GM03348 (cell line): ENCODE measurements around the gene KLHL1.
"Not testable (repeated sequence)": the region's sequence is repeated elsewhere in the genome, so short reads cannot be mapped to it uniquely, and the experiment has no call there.

Experiments
- DNase-seq: peaks from one replicate; pipeline ENCODE4 v3.0.0; 2012; ENCODE audit warnings: low spot score

The KLHL1 gene, protein sequence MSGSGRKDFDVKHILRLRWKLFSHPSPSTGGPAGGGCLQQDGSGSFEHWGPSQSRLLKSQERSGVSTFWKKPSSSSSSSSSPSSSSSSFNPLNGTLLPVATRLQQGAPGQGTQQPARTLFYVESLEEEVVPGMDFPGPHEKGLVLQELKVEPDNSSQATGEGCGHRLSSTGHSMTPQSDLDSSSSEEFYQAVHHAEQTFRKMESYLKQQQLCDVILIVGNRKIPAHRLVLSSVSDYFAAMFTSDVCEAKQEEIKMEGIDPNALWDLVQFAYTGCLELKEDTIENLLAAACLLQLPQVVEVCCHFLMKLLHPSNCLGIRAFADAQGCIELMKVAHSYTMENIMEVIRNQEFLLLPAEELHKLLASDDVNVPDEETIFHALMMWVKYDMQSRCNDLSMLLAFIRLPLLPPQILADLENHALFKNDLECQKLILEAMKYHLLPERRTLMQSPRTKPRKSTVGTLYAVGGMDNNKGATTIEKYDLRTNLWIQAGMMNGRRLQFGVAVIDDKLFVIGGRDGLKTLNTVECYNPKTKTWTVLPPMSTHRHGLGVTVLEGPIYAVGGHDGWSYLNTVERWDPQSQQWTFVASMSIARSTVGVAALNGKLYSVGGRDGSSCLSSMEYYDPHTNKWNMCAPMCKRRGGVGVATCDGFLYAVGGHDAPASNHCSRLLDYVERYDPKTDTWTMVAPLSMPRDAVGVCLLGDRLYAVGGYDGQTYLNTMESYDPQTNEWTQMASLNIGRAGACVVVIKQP

DNA sequence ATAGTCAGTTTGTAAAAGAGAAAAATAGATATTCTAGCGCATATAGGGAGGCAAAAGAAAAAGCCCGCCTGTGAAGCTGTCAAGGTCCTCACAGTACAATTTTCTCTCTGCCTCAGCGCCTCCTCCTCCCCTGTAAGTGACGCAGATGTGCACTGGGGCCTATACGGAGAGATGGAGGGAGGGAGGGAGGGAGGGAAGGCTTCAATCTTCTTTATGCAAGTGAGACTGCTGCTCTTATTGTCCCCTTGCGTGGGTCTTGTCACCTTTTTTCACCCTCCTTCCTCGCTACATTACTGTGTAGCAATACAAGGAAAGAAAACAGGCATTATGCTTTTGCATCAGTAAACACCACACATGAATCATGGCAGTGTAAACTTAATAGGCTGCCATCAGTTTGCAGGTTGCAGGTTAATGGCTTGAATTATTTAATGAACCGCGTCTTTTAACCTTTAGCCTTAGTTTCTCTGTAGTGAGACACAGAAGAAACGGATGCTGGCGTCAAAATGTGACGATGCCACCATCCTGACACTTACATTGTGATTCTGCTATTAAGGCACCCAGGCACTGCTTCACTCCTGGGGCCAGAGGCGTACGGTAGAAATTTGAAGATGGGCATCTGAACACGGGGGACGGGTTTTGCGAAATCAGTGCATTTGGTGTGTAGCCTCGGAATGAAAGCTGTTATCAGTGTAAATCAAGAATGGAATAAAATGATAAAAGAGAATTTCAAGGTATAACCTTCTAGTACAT is at the start of gene KLHL1:
TSS of gene KLHL1 (minus strand) at position 97 of the 750 bp plus-strand sequence. CDS start 753 bp downstream, outside the sequence.
- no peak for DNase-seq

DNA sequence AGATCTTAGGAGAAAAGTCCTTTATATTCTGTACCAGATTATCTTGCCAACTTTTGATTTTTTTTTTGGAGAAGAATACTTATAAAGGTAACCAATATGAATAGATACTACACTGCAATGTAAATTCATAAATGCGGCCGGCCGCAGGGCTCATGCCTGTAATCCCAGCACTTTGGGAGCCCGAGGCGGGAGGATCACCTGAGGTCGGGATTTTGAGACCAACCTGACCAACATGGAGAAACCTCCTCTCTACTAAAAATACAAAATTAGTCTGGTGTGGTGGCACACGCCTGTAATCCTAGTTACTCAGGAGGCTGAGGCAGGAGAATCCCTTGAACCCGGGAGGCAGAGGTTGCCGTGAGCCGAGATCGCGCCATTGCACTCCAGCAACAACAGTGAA is 34.4 kb upstream of the KLHL1 start:
- DNase-seq: not testable (repeated sequence)

DNA sequence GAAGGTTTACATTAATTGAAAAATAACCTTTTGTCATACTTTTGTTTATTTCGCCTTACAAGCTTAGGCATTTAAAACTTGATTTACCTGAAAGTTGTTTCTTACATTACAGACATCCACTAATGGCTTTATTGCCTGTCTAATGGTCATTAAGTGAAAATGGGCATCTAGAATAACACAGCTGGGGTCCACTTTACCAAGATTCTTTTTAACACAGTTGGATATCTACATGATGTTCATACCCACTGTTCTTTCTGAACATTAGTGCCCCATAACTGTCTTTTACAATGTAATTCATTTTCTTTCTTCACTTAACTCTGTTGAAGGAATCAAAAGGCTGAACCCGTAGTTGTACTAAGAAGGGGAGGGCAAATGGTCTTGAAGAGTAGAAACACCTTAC is 19.8 kb upstream of the KLHL1 start:
- DNase-seq: no peak

DNA sequence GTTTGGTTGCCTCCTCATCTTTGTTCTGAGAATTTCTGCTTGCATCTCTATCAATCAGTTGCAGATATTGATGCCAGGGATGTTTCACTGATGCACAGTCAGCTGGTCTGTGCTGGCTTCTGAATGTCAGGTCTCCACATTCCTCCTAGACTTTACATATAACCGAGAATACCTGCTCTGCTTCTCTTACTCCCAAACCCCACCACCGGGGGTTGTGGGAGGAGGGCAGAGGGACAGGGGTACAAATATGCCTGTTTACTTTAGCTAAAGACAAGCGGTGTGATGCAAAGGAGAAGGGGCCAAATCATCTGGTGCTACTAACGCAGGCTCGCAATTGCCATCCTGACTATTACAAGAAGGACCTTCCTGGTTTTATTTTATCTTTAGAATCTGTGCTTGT is 17.4 kb upstream of the KLHL1 start:
- DNase-seq: no peak

DNA sequence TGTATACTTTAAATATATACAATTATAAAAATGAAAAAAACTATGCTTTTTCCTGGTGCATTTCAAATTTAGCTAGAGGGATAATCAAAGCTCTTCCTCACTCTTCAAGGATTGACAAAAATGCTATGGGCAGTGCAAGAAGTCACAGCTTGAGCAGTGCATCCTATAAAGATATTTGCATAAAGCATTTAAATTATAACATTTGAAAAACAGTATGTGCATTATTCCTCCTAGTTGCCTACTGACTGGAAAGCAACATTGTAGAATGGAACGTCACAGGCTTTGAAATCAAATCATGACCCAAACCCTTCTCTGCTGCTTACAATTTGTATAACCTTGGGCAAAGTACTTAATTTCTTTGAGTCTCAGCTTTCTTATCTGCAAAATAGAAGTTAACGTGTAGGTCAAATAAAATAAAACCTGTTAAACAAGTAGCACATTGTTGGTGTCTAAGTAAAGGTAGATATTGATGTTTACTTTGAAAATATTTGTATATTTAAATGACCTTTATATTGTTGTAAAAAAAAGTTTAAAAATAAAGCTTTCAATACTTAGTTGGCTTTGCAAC is 9.2 kb upstream of the KLHL1 start:
- DNase-seq: no peak

DNA sequence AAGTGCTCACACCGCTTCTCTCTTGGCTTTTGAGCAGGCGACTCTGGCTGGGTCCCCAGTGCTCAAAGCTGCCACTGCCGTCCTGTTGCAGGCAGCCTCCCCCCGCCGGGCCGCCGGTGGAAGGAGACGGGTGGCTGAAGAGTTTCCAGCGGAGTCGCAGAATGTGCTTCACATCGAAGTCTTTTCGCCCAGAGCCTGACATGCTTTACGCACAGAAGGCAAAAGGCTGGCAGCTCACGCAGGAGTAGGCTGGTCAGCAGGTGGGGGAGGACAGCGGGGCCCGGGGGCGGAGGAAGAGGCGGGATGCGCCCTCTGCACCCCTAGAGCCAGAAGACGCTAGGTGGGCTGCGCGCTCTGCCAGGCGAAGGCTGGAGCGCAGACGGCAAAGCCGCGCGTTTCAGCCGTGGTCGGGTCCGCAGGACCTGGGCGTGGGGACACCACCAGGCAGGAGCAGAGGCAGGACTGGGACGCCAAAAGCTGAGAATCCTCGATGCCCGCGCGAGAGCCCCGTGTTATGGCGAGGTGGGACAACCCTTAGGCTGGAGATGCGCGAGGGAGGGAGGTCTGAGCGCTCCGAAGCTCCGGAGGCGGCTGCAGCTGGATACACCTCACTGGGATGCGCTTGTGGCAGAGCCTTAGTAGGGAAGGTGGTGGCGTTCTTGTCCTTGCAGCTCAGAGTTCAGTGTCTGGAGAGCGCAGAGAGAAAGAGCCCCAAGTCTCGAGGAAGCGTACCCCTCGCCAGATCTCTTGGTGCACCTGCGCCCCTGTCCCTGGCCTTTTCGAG is 562 bp downstream of the KLHL1 start, which contains the start of gene ATXN8OS:
TSS of gene ATXN8OS (plus strand) at position 329 of the 784 bp plus-strand sequence.
- no peak for DNase-seq

DNA sequence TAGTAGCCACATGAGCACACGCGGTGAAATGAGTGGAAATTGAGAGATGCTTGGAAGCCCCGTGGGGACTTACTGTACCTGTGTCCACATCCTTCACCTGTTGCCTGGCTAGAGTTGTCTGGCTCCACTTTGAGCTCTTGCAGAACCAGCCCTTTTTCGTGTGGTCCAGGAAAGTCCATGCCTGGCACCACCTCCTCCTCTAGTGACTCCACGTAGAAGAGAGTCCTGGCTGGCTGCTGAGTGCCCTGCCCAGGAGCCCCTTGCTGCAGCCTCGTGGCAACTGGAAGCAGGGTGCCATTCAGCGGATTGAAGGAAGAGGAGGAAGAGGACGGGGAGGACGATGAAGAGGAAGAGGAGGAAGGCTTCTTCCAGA is 1.1 kb downstream of the KLHL1 start:
- DNase-seq: no peak

DNA sequence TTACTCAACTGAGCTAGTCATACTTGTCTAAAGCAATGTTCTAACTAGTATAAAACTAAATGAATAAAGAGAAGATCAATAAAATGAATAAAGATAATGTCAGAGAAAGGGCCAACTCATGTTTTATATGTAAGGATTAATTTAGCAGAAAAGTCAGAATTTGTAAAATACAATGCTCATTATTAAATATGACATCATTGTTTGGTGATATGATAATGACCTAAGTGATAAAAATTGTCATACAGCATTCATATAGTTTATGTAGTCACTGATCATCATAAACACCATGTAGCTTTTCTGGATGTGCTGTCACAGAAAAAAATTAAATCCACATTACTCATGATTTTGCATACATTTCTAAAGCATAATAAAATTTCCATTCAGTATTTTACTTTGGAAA is 3.8 kb downstream of the KLHL1 start:
- DNase-seq: no peak

DNA sequence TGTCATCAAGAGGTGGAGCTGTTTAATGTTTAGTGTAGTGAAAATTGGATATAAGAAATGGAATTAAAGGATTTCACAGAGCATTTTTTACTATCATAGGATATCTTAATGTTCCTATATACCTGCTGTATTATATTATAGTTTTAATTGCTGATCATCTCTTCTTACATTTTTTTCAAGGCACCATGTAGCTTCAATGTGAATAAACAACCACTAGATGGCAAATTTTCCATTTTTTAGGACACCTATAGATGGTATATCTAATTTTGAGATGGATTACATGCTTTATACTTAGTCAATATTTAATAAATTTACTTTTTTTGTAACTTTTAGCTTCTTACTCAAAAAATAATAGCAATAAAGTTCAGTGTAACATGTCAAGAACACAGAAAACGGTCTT is 9.6 kb downstream of the KLHL1 start:
- no peak for DNase-seq

DNA sequence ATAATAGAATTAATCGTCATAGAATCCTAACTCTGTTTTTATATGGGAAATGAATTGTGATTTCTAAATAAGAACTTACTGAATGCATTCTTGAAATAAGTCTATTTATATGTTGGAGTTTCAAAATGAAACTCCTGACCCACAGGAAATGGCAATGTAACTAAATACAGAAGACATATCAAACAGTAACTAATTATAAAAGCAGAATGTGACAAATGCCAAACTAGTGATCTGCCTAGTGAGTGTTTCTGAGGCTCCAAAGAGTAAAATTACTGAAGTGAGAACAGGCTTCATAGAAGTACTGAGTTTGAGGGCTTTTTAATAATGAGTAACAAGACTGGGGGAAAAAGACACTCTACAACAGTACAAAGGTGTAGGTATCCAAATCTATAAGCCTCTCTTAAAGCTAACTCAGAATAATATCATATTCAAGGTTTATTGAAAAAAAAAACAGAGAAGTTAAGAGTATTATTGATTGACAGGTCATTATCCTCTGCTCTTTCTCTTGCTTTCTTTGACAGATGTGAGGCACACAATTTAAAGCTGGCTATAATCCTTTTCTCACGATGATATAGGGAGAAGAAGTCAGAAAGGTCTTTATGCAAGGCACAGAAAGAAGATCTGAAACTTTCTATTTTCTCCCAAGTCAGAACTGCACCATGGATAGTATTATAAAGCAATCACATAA is 18.1 kb downstream of the KLHL1 start:
- no peak for DNase-seq

DNA sequence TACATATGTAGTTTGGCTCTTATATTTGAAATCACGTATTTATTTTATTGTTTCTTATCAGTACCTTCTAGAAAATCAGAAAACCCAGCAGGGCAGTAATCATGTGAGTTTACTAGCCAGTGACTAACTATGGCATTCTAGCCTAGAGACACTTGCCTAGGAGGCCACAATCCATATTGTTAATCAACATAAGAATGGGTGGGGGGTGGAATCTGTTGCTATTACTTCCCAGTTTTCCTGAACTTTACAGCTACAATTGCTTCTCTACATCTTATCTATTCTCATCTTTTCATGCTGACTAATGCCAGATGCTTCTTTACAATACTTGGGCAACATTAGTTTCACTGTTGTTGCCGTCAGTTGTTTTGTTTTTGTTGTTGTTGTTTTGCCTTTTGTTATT is 19.3 kb downstream of the KLHL1 start:
- DNase-seq: no peak

DNA sequence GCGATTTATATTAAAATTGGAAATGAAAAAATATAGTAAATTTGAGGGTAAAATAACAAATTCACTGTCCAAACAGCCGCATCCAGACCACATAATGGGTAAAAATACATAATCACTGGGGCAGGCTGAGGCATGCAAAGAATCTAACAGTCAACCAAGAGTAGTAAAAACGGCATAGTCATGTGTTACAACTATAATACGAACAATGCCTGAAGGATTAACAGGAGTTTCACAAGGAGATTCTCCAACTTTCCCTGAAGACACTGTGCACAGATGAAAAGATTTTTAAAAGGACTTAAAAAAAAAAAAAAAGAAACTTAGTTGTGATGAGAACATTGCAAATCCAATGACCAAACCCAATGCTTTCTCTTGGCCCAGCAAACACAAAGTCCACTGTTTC is 21.0 kb downstream of the KLHL1 start:
- no peak for DNase-seq

DNA sequence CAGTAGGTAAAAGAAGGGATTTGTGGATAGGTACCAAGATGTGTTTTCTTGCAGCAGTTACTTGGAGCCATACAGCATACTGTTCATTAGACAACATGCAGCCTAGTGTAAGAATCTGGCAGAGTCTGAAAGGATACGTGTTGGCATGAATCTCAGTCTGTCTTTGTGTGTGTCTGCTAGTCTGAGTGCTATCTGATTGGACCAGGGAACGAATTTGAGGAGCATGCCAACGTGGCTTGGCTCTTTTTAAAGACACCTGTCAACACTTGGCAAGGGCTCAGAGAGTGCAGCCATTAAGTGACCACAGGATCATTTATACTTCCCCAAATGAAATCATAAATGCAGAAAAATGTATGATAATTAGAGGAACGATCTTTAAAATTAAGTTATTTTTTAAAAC is 28.2 kb downstream of the KLHL1 start:
- DNase-seq: no peak

DNA sequence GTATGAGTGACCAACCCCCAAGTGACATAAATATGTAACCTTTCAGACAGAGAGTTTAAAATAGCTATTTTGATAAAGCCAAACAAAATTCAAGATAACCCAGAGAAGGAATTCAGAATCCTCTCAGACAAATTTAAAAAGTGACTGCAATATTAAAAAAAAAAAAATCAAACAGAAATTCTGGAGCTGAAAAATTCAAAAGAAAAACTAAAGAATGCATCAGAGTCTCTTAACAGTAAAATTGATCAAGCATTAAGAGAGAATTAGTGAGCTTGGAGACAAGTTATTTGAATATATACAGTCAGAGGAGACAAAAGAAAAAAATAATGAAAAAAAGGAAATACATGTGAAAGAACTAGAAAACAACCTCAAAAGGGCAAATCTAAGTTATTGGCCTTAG is 53.7 kb downstream of the KLHL1 start:
- no peak for DNase-seq

DNA sequence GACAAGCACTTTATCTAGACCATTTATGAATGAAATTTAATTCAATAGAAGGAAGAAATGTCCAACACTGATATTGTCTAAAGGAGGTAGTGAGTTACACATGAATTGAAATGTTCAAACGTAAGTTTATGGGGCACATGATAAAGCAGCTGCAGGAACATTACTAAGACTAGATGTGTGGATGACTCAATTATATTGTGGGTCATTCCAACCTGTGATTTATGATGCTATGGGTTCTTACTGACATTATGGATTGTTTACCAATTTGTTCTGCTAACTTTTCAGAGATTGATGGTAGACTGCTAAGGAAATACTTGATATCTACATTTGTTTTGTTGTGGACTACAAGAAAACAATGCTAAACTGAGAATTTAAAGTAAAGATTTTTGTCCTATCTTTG is 56.7 kb downstream of the KLHL1 start:
- no peak for DNase-seq

DNA sequence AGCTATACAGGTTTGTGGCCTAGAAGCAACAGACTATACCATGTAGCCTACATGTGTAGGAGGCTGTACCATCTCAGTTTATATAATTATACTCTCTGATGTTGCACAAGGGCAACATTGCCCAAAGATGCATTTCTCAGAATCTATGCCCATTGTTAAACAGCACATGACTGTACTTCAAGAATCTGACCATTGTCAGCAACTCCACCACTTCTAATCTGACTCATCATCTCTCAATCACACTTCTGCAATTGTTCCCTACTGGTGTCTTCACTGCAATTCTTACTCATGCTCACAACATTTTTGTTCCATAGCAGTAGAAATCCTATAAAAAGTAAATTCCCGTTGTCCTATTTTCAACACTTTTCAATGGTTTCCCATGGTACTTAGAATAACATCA is 64.6 kb downstream of the KLHL1 start:
- no peak for DNase-seq

DNA sequence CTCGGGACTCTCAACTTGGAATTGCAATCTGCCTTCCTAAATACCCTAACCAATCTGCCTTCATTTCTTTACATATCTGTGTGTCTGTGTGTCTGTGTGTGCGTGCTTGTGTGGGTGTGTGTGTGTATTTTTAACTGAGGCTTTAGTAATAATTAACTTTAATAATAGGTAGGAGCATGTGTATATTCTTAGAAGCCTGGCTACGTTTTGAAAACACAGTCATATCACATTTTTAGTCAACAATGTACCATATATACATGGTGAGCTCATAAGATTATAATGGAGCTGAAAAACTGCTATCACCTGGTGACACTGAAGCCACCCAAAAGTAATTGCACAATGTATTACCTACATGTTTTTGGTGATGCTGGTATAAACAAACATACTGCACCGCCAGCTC is 66.1 kb downstream of the KLHL1 start:
- no peak for DNase-seq

DNA sequence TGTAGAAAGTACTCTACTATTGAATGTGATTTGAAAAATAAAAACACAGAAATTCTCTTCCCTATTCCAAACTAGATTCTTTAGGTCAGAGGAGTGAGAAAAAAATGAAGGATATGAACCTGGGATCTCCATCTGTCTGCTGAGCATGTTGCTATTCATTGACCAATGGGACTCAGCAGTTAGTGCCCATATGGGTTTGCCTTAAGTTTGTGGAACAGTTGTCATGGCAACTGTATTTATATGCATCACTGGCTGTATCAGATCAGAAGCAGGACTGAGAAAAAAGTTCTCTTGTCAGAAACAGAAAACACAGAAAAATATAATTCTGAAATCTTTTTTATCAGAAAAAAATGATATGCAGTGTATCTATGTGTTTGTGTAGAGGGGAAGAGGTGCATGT is 74.0 kb downstream of the KLHL1 start:
- no peak for DNase-seq

DNA sequence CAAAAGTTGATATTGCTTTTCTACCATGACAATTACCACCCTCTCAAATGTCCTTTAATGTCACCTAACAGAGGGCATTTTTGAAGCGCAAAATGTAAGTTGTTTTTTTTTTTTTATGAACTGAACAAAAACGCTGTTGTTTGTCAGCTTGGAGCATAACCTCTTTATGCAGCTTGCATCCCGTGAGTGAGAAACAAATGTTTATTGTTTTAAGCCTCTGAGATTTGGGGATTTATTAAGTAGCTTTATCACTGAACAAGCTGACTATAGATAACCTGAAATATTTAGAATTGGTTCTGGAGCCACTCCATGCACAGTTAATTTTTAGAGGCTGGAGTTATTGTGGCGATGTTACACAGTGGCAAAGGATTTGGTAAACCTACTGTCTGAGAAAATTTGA is 80.7 kb downstream of the KLHL1 start:
- DNase-seq: no peak

DNA sequence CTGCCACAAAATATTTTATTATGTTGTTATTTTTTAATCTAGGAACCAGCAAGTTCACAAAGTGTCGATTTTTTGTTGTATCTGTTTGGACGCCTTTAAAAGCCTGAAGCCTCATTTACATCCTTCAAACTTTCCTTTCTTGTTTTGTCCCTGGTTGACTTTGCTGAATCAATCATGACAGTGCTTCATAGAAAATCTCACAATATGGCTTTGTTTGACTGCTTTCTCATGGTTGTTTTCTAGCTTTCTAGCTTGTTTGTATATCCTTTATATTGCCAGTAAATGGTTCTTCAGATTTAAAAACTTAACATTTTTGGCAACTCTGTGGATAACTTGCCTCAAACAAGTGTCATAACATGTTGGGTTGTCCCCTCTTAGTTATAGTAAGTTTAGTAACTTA is 84.7 kb downstream of the KLHL1 start:
- no peak for DNase-seq

DNA sequence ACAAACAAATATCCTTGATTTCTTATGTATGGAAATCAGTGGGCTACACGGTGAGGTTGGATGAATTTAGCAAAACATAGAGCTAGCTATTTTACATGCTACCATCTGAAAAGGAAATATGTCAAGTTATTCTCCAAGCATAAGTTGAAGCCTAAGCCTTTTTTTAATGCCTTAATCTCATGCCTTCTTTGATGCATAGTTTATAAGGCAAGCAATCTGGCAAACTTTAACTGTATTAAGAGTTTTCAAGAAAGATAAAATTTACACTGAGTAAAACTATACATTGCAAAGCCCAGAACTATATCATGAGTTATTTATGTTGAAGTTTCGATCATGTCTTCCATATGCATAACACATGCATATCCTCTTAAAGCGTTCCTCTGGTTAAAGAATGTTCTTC is 85.6 kb downstream of the KLHL1 start:
- no peak for DNase-seq
